Stimulated activated memory B cell treated with anti-CD40 and anti-IgM and Interleukin-4, amounts not matched to agents 10 μg/mL and 1 μg/mL and 100 μg/mL, for 72 hours (primary cell): ENCODE measurements around the gene KLHL36.
A peak's percentile ranks its signal among the peaks of the same experiment; 100 is the strongest.

Experiments used
- ATAC-seq: fragments of 150-1000 bp; cut with Tn5 transposase; 2 replicates; pipeline ENCODE4 v1.10.0; 2021
- H3K27ac Mint-ChIP-seq: one replicate; pipeline ENCODE4 v1.8.0; 2022; ENCODE audit warnings: mild to moderate bottlenecking, mixed read lengths
- H3K27me3 Mint-ChIP-seq: one replicate; pipeline ENCODE4 v1.8.0; 2022; ENCODE audit warnings: mixed read lengths
- H3K36me3 Mint-ChIP-seq: one replicate; pipeline ENCODE4 v1.8.0; 2022; ENCODE audit warnings: mixed read lengths
- H3K4me1 Mint-ChIP-seq: one replicate; pipeline ENCODE4 v1.8.0; 2022; ENCODE audit warnings: mixed read lengths
- H3K4me3 Mint-ChIP-seq: one replicate; pipeline ENCODE4 v1.8.0; 2022; ENCODE audit warnings: mild to moderate bottlenecking, moderate library complexity, mixed read lengths
- H3K9me3 Mint-ChIP-seq: one replicate; pipeline ENCODE4 v1.8.0; 2022; ENCODE audit warnings: mixed read lengths

KLHL36 gene

DNA sequence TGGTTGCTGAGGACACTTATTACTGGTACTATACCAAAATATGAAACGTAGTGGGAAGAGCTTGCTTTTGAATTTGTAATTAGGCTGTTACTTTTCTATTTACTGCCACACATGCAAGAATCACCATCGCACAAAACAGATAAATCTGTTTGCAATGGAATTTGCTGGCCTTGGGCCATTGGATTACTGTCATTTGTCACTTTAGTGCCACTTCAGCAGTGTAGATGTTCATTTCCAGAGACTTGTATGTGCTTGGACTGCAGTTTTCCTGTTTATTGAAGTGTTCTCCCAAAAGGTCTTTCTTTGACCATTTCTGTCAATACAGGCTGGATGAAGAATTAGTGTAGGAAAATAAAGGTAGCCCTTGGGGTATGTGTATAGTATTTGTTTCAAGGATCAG lies 55.9 kb downstream of the KLHL36 start:
- no peak overlapping the region for H3K4me3 Mint-ChIP-seq
- H3K27me3 Mint-ChIP-seq, result no peaks in the 10 kb centered on the region
- H3K4me1 Mint-ChIP-seq, result peaks cover 60% of the 10 kb centered on the region
- no peak overlapping the region for H3K27ac Mint-ChIP-seq
- H3K36me3 Mint-ChIP-seq, result peaks cover 15% of the 10 kb centered on the region
- no peak for ATAC-seq
- H3K9me3 Mint-ChIP-seq, result no peaks in the 10 kb centered on the region

GRCh38 chr16:84706856-84707255 lies 58.5 kb downstream of the KLHL36 start:
- no peak overlapping the region for H3K27ac Mint-ChIP-seq
- peaks cover 77% of the 10 kb centered on the region for H3K4me1 Mint-ChIP-seq
- H3K9me3 Mint-ChIP-seq, result no peaks in the 10 kb centered on the region
- no peaks in the 10 kb centered on the region for H3K27me3 Mint-ChIP-seq
- no peak for ATAC-seq
- no peak overlapping the region for H3K4me3 Mint-ChIP-seq
- H3K36me3 Mint-ChIP-seq, result peaks cover 20% of the 10 kb centered on the region

DNA sequence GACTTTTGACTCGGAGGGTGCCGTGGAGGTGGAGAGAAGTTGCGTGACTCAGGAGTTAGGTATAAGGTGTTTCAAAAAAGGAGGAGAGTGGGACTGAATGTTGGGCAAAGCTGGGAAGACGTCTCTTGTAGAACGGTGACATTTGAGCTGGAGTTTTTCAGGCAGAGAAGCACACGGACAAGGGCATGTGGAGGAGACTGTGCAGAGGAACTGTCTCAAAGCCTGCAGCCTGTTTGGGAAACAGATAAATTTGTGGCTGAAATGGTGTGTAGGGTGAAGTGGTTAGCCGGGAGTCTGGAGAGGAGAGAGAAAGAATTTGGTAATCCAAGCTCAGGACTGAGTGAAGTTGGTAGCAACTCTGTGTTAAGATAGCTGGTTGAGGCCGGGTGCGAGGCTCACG lies 61.3 kb downstream of the KLHL36 start:
- H3K4me3 Mint-ChIP-seq, result no peak overlapping the region
- H3K4me1 Mint-ChIP-seq, result peaks cover 88% of the 10 kb centered on the region
- peak overlapping the region; percentile 43 for H3K27ac Mint-ChIP-seq
- no peaks in the 10 kb centered on the region for H3K9me3 Mint-ChIP-seq
- H3K27me3 Mint-ChIP-seq, result no peaks in the 10 kb centered on the region
- H3K36me3 Mint-ChIP-seq, result peaks cover 29% of the 10 kb centered on the region
- ATAC-seq, result no peak

GRCh38 chr16:84710686-84711085 lies 62.4 kb downstream of the KLHL36 start:
- Mint-ChIP-seq H3K4me1 (peaks cover 87% of the 10 kb centered on the region), H3K27ac (no peak overlapping the region), H3K36me3 (peaks cover 23% of the 10 kb centered on the region), H3K4me3 (no peak overlapping the region), H3K9me3 (no peaks in the 10 kb centered on the region), H3K27me3 (no peaks in the 10 kb centered on the region)
- no peak for ATAC-seq
